ENCODE measurements around the gene CRX.

GRCh38 chr19:47792616-47793015 is 29.1 kb upstream of the CRX start:
- TF ChIP-seq TAF1 (conservative IDR thresholded peaks at IDR 0.05) (no peak), CTCF (IDR thresholded peaks at IDR 0.05; ENCODE audit: low read depth, low read length, missing input control) (no peak), MAX (IDR thresholded peaks at IDR 0.05) (no peak), RAD21 (IDR thresholded peaks at IDR 0.05) (no peak), EGR1 (IDR thresholded peaks at IDR 0.05; ENCODE audit: low read depth in 2 of 2) (no peak), JUND (IDR thresholded peaks at IDR 0.05) (no peak), ZBTB33 (IDR thresholded peaks at IDR 0.05) (no peak), YY1 (IDR thresholded peaks at IDR 0.05) (no peak), RXRA (IDR thresholded peaks at IDR 0.05) (no peak)
- TF ChIP-seq, protein P1, sequence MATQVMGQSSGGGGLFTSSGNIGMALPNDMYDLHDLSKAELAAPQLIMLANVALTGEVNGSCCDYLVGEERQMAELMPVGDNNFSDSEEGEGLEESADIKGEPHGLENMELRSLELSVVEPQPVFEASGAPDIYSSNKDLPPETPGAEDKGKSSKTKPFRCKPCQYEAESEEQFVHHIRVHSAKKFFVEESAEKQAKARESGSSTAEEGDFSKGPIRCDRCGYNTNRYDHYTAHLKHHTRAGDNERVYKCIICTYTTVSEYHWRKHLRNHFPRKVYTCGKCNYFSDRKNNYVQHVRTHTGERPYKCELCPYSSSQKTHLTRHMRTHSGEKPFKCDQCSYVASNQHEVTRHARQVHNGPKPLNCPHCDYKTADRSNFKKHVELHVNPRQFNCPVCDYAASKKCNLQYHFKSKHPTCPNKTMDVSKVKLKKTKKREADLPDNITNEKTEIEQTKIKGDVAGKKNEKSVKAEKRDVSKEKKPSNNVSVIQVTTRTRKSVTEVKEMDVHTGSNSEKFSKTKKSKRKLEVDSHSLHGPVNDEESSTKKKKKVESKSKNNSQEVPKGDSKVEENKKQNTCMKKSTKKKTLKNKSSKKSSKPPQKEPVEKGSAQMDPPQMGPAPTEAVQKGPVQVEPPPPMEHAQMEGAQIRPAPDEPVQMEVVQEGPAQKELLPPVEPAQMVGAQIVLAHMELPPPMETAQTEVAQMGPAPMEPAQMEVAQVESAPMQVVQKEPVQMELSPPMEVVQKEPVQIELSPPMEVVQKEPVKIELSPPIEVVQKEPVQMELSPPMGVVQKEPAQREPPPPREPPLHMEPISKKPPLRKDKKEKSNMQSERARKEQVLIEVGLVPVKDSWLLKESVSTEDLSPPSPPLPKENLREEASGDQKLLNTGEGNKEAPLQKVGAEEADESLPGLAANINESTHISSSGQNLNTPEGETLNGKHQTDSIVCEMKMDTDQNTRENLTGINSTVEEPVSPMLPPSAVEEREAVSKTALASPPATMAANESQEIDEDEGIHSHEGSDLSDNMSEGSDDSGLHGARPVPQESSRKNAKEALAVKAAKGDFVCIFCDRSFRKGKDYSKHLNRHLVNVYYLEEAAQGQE (IDR thresholded peaks at IDR 0.05): no peak
